GM19324 (cell line): ENCODE data around the gene GBP1.
"Not testable (repeated sequence)": the region's sequence is repeated elsewhere in the genome, so short reads cannot be mapped to it uniquely, and the experiment has no call there.

ENCODE experiments used
- ATAC-seq: cut with Tn5 transposase; IDR thresholded peaks from one replicate; pipeline ENCODE4 v1.9.1; 2021; ENCODE audit warnings: mild to moderate bottlenecking, moderate library complexity; ENCODE audit not compliant: unreplicated experiment, low FRiP score

Gene GBP1

GRCh38 chr1:89018318-89018717 lies 46.7 kb downstream of the GBP1 start:
- ATAC-seq, result not testable (repeated sequence)

- ATAC-seq, result no peak
Measured at GRCh38 chr1:89008511-89008910, 56.5 kb downstream of the GBP1 start.

GRCh38 chr1:89005286-89006151 lies 59.5 kb downstream of the GBP1 start:
- ATAC-seq, result no peak
